Body of pancreas (tissue), 4 donors: ENCODE results near the gene RNF149. TPM values are rescaled to one million over a fixed set of nuclear protein-coding genes. Genes with fewer than 3 reads are reported as not detected.

Source experiments
- ATAC-seq: fragments of 150-250 bp; one replicate; pipeline ENCODE4 v1.9.1; 2016
- DNase-seq, 4 donors: peaks; one replicate each; pipeline ENCODE4 v3.0.0-alpha.2; 2019
- H3K27ac ChIP-seq, 4 donors: fragments of 200-600 bp; sonication (generic); 1 replicate in 3 of 4; 2 replicates in 1 of 4; pipeline versions ENCODE4 v1.5.1 to v1.6.1; 2016 to 2019; ENCODE audit warnings: mild to moderate bottlenecking in 1 of 4, mixed read lengths in 1 of 4, moderate library complexity in 1 of 4
- H3K27me3 ChIP-seq, 2 donors: fragments of 200-600 bp; sonication (generic); one replicate each; pipeline ENCODE4 v1.6.0; 2016; ENCODE audit warnings: mild to moderate bottlenecking in 1 of 2
- H3K36me3 ChIP-seq, 2 donors: fragments of 200-600 bp; sonication (generic); replicated peaks in 1 of 2; 2 replicates each; pipeline ENCODE4 v1.5.1; 2016; ENCODE audit warnings: low read depth in 2 of 2; ENCODE audit not compliant: insufficient read depth in 1 of 2
- H3K4me1 ChIP-seq: fragments of 200-600 bp; sonication (generic); one replicate; pipeline ENCODE4 v1.6.0; 2016
- H3K4me3 ChIP-seq, 2 donors: fragments of 200-600 bp; sonication (generic); 1 replicate in 1 of 2; 2 replicates in 1 of 2; pipeline ENCODE4 v1.5.1; 2016 to 2019
- H3K9me3 ChIP-seq, 3 donors: fragments of 200-600 bp; sonication (generic); 1 replicate in 2 of 3; 2 replicates in 1 of 3; pipeline ENCODE4 v1.5.1; 2016
- POLR2A ChIP-seq, 3 donors: fragments of 450-650 bp; IDR thresholded peaks; one replicate each; pipeline ENCODE4 v1.6.1; 2016; ENCODE audit warnings: antibody characterized with exemption in 3 of 3, mild to moderate bottlenecking in 2 of 3
- WGBS, 2 donors: methylation state at CpG; one replicate each; pipeline ENCODE4 v1.1.5; 2017; 5-methylcytosine and 5-hydroxymethylcytosine counted together
- intact Hi-C: fragments of 100-400 bp; cut with DNase I; formaldehyde crosslinking; loops from one replicate; pipeline ENCODE4 v1.15.1; 2023
- total RNA-seq, 2 donors: library from RNA; depleted of rRNA; stranded (reverse); fragments of >200 nt; gene quantifications; one replicate each; pipeline ENCODE4 v1.1.0, GENCODE V29; 2016
- TF ChIP-seq, protein P1 (sequence below), 7 experiments: fragments of 450-650 bp in 4 of 7; fragments of 200-600 bp in 3 of 7; sonication (generic) in 3 of 7; IDR thresholded peaks; one replicate each; pipeline ENCODE4 v1.5.1; 2016 to 2019; ENCODE audit warnings: antibody characterized with exemption in 7 of 7

RNF149 gene
- total RNA-seq, 2 donors from 2014 or later, result 38.6 to 47.7 TPM

DNA sequence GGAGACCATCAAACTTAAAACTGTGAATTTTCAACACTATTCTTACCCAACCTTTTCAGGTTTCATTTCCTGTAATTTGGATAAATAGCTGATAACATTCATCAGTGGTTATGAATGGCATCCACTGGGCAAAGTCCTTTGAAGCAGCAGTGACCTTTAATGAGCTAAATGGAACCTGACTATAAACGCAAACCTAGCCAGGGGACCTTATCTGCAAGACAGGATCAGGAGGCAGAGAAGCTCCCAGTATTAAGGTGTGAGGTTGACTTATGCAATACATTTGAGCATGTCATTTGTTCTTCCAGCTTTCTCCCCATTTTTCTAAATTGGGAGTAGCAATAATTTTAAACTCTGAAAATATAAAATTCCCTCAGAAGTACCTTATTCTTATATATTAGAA is 40.4 kb upstream of the RNF149 start:
- WGBS, 2 donors, result 40 to 52% methylated on average over 1 of the region's 1 CpG
- intact Hi-C loops, result no loop called here
- ATAC-seq, result no peak
- Histone ChIP-seq H3K36me3 (no peaks in the 10 kb centered on the region), H3K4me1 (no peaks in the 10 kb centered on the region), H3K27ac (no peak overlapping the region), H3K27me3 (no peaks in the 10 kb centered on the region), H3K9me3 (no peaks in the 10 kb centered on the region), H3K4me3 (no peak overlapping the region)
- no peak for TF ChIP-seq POLR2A (IDR thresholded peaks at IDR 0.05)
- TF ChIP-seq, protein P1, sequence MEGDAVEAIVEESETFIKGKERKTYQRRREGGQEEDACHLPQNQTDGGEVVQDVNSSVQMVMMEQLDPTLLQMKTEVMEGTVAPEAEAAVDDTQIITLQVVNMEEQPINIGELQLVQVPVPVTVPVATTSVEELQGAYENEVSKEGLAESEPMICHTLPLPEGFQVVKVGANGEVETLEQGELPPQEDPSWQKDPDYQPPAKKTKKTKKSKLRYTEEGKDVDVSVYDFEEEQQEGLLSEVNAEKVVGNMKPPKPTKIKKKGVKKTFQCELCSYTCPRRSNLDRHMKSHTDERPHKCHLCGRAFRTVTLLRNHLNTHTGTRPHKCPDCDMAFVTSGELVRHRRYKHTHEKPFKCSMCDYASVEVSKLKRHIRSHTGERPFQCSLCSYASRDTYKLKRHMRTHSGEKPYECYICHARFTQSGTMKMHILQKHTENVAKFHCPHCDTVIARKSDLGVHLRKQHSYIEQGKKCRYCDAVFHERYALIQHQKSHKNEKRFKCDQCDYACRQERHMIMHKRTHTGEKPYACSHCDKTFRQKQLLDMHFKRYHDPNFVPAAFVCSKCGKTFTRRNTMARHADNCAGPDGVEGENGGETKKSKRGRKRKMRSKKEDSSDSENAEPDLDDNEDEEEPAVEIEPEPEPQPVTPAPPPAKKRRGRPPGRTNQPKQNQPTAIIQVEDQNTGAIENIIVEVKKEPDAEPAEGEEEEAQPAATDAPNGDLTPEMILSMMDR (IDR thresholded peaks at IDR 0.05), result no peak
- DNase-seq, result no peak

DNA sequence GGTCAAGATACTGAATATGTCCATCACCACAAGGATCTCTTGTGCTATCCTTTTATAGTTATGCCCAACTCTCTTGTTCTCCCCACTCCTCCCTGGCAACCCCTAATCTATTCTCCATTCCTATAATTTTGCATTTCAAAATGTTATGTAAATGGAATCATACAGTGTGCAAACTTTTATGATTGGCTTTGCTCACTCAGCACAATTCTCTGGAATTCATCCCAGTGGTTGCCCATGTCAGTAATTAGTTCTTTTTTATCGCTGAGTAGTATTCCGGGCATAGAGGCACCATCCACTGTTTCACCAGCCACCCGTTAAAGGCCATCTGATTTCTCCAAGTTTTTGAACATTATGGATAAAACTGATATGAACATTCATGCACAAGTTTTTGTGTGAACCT is 38.4 kb upstream of the RNF149 start:
- 90 to 97% methylated on average over 3 of the region's 3 CpGs for WGBS, 2 donors
- intact Hi-C loops, result no loop called here
- no peak for DNase-seq
- H3K36me3 ChIP-seq, result no peaks in the 10 kb centered on the region
- no peak overlapping the region for H3K4me3 ChIP-seq
- no peaks in the 10 kb centered on the region for H3K4me1 ChIP-seq
- H3K9me3 ChIP-seq, result no peaks in the 10 kb centered on the region
- H3K27me3 ChIP-seq, result no peaks in the 10 kb centered on the region
- H3K27ac ChIP-seq, result no peak overlapping the region
- ATAC-seq, result no peak
- TF ChIP-seq, protein P1 (IDR thresholded peaks at IDR 0.05), result no peak
- no peak for TF ChIP-seq POLR2A (IDR thresholded peaks at IDR 0.05)

DNA sequence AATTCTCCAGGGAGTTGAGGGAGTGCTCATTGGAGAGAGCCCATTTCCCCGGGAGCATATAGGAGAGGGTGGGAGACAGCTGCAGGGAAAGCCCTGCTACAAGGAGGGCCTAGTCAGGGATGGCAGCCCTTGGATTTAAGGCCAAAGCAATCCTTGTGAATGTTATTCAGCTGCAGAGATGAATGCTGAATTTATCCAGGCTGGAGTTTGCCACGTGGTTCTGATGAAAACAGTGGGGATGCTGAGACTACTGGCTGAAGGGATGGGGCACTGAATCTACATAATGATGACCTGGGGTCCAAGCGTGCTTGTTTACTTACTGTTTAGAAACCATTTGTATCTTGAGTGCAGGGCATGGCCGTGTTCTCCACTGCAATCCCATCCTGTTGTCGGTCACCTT is 35.6 kb upstream of the RNF149 start:
- ATAC-seq (no peak), DNase-seq (no peak)
- WGBS, 2 donors, result 61 to 67% methylated on average over 5 of the region's 5 CpGs
- H3K27me3 ChIP-seq, result no peaks in the 10 kb centered on the region
- H3K4me1 ChIP-seq, result no peaks in the 10 kb centered on the region
- no peak overlapping the region for H3K4me3 ChIP-seq
- no peak overlapping the region for H3K27ac ChIP-seq
- TF ChIP-seq POLR2A (IDR thresholded peaks at IDR 0.05), result no peak
- TF ChIP-seq, protein P1 (IDR thresholded peaks at IDR 0.05), result no peak
- intact Hi-C loops, result no loop called here
- no peaks in the 10 kb centered on the region for H3K9me3 ChIP-seq
- H3K36me3 ChIP-seq, result no peaks in the 10 kb centered on the region

DNA sequence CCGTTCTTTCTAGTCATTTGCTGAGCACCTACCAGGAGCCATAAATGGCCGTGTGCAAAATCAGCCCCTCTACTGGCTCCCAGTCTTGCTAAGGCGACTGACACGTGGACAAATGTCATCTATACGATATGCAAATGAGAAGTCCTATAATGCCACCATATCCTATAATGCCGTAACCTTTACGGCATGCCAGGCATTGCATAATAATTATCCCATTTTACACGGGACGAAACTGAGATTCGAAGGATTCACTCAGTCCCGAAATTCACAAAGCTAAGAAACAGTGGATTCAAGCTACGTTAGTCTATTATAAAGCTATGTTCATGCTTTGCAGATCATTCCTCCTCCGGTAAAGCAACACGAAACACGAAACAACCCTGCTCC is 34.1 kb upstream of the RNF149 start:
- Histone ChIP-seq H3K9me3 (no peaks in the 10 kb centered on the region), H3K4me3 (no peak overlapping the region), H3K27ac (no peak overlapping the region), H3K4me1 (no peaks in the 10 kb centered on the region), H3K27me3 (no peaks in the 10 kb centered on the region), H3K36me3 (no peaks in the 10 kb centered on the region)
- TF ChIP-seq, protein P1 (IDR thresholded peaks at IDR 0.05), result no peak
- no peak for DNase-seq
- intact Hi-C loops, result no loop called here
- ATAC-seq, result no peak
- 69 to 70% methylated on average over 15 of the region's 15 CpGs for WGBS, 2 donors

DNA sequence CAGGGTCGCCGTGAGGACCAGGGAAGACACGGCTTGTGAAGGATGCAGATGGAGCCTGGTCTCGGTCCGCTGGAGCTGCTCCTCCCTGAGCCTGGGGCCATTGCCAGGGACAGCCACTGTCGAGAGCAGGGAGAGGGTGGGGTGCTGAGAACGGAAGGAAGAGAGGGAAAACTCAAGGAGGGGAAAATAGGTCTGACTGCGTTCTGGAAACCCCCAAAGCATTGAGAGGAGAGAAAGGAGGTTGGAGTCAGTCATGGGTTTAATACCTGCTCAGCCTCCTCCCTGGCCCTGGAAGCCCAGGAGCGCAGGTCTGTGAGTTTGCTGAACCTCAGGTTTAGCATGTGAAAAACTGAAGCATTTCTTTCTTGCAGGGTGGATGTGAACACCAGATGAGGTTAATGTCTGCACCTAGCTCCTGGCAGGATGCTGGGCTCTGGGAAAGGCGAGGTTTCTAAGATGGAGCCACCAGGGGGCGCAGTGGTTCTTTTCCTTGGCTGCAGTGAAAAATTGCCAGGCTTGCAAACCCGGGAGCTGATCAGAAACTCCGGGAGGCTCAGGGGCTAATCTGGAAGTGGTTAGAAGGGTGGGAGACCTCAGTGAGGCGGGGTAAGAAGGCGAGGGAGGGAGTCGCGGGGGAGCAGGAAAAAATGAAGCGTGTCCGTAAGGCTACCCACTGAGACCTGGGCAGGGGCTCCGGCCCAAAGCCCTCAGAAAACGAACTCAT is 33.6 kb upstream of the RNF149 start:
- peak; percentile 50 for ATAC-seq
- H3K36me3 ChIP-seq, result no peaks in the 10 kb centered on the region
- H3K9me3 ChIP-seq, result no peaks in the 10 kb centered on the region
- intact Hi-C loops, result no loop called here
- DNase-seq, result peak; percentile 74 to 81 (median 76)
- no peak overlapping the region for H3K27ac ChIP-seq
- H3K4me1 ChIP-seq, result no peaks in the 10 kb centered on the region
- H3K4me3 ChIP-seq, result no peak overlapping the region
- TF ChIP-seq POLR2A (IDR thresholded peaks at IDR 0.05), result no peak
- TF ChIP-seq, protein P1 (IDR thresholded peaks at IDR 0.05), result peak; percentile 56 to 74 (median 66)
- WGBS, 2 donors, result 44 to 47% methylated on average over 21 of the region's 21 CpGs
- no peaks in the 10 kb centered on the region for H3K27me3 ChIP-seq
